Measurements from ENCODE around the gene PYGM. TPM values are rescaled to one million over a fixed set of nuclear protein-coding genes. Genes with fewer than 3 reads are reported as not detected.
A peak's percentile ranks its signal among the peaks of the same experiment; 100 is the strongest.

PYGM gene
- total and polyA plus RNA-seq, 2 experiments from 2014 or later, result 1.5 to 3.9 TPM

- no peak for TF ChIP-seq CREB1 (CRISPR knock-in tag; IDR thresholded peaks at IDR 0.05; ENCODE audit: low read depth)
Measured at GRCh38 chr11:64763526-64764039, 3.8 kb upstream of the PYGM start (continued).

- DNase-seq (ENCODE audit: low spot score) (peak; percentile 77), ATAC-seq (peak; percentile 40)
- Histone ChIP-seq H3K27me3 (ENCODE audit: insufficient read depth) (no peaks in the 10 kb centered on the region), H3K4me1 (ENCODE audit: insufficient read depth) (peaks cover 66% of the 10 kb centered on the region), H4K20me1 (replicated peaks; ENCODE audit: insufficient read depth) (peaks cover 21% of the 10 kb centered on the region), H3K79me2 (replicated peaks; ENCODE audit: insufficient read depth) (peaks cover 15% of the 10 kb centered on the region; the same call in 1 of the 2 replicates), H3K9me2 (ENCODE audit: insufficient read depth) (no peaks in the 10 kb centered on the region), H3F3A (replicated peaks; ENCODE audit: low read depth) (peaks cover 60% of the 10 kb centered on the region), H3K4me3 (peak overlapping the region; percentile 40), H3K4me2 (peak overlapping the region; percentile 76), H2AFZ (no peak overlapping the region), H3K27ac (ENCODE audit: low read depth) (peak overlapping the region; percentile 96), H3K36me3 (ENCODE audit: insufficient read depth) (peaks cover 18% of the 10 kb centered on the region)
- H3K27me3 Mint-ChIP-seq (ENCODE audit: insufficient read depth, low read depth, poor library complexity), result peaks cover 48% of the 10 kb centered on the region
- peaks cover 88% of the 10 kb centered on the region for H3K4me1 Mint-ChIP-seq
- TF ChIP-seq ZNF462 (CRISPR knock-in tag; IDR thresholded peaks at IDR 0.05) (no peak), POLR2AphosphoS5 (IDR thresholded peaks at IDR 0.05; ENCODE audit: low read depth) (0 out of 2 replicates have a peak, but pooled peaks have one; percentile 29)
- H3K27ac Mint-ChIP-seq, result peak overlapping the region; percentile 93
- H3K9me3 Mint-ChIP-seq, result no peaks in the 10 kb centered on the region; the same call in 1 of the 3 replicates
- peaks cover 53% of the 10 kb centered on the region for H3K36me3 Mint-ChIP-seq (ENCODE audit: low read depth)
- H3K4me3 Mint-ChIP-seq, result peak overlapping the region; percentile 51
Measured at GRCh38 chr11:64762674-64763525, 3.1 kb upstream of the PYGM start.

Measured in GM23338 (cell line).